SJSA1 (cell line): Measurements from ENCODE around the gene TRAP1. TPM values are rescaled to one million over a fixed set of nuclear protein-coding genes. Genes with fewer than 3 reads are reported as not detected.

ENCODE experiments used
- DNase-seq, 2 experiments: peaks; one replicate each; pipeline ENCODE4 v3.0.0-alpha.2; 2015 to 2020; ENCODE audit warnings: low spot score in 2 of 2, low read depth in 1 of 2
- H3K27ac ChIP-seq: fragments of 250-450 bp; sonication (Bioruptor Pico); 2 replicates; pipeline ENCODE4 v1.5.1; 2020; ENCODE audit warnings: mild to moderate bottlenecking, moderate library complexity
- H3K27me3 ChIP-seq: fragments of 250-450 bp; sonication (Bioruptor Pico); replicated peaks from 2 replicates; pipeline ENCODE4 v1.5.1; 2020; ENCODE audit warnings: mild to moderate bottlenecking, moderate library complexity
- H3K36me3 ChIP-seq: fragments of 250-450 bp; sonication (Bioruptor Pico); 2 replicates; pipeline ENCODE4 v1.5.1; 2020; ENCODE audit warnings: mild to moderate bottlenecking
- H3K4me1 ChIP-seq: fragments of 250-450 bp; sonication (Bioruptor Pico); replicated peaks from 2 replicates; pipeline ENCODE4 v1.6.1; 2021; ENCODE audit warnings: mild to moderate bottlenecking
- H3K4me3 ChIP-seq: fragments of 250-450 bp; sonication (Bioruptor Pico); 2 replicates; pipeline ENCODE4 v1.5.1; 2020; ENCODE audit warnings: mild to moderate bottlenecking
- H3K9me3 ChIP-seq: fragments of 250-450 bp; sonication (Bioruptor Pico); replicated peaks from 2 replicates; pipeline ENCODE4 v1.5.1; 2020; ENCODE audit warnings: mild to moderate bottlenecking
- total RNA-seq: library from RNA; depleted of rRNA; stranded (reverse); fragments of >200 nt; shearing (Covaris generic); gene quantifications from 2 replicates; pipeline ENCODE4 v1.2.3, GENCODE V29; 2014

The TRAP1 gene
- total RNA-seq, 1 experiment from 2014 or later = 50.7 TPM

DNA sequence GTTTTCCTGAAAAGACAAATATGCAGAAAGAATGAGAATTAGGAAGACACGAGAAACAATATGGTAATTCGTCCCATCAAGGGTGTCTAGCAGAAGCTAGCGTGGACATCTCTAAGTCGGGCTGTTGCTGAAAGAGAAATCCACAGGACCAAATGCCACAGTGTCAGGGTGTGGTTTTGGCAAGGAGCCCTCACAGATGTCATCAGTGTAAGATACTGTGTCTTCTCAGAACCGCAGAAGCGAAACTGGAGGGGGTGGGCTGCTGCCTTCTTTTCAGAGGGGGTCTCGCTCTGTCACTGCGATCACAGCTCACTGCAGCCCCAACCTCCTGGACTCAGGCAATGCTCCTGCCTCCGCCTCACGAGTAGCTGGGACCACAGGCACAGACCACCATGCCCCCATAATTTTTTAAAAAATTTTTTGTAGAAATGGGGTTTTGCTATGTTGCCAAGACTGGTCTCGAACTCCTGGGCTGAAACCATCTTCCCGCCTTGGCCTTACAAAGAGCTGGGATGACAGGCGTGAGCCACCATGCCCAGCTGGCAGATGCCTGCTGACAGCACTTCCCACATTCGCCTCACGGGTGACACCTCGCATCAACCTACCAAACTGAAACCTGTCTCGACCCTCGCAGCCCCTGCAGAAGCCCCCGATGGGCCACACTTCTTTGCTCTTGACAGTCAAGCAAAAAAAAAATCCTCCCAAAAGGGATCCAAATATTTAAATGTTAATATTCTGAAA is 26.2 kb downstream of the TRAP1 start:
- no peak for DNase-seq
- no peak overlapping the region for H3K4me3 ChIP-seq
- H3K27ac ChIP-seq = no peak overlapping the region
- peaks cover 5% of the 10 kb centered on the region for H3K4me1 ChIP-seq
- no peaks in the 10 kb centered on the region for H3K27me3 ChIP-seq
- peaks cover 25% of the 10 kb centered on the region for H3K36me3 ChIP-seq
- H3K9me3 ChIP-seq = no peaks in the 10 kb centered on the region

DNA sequence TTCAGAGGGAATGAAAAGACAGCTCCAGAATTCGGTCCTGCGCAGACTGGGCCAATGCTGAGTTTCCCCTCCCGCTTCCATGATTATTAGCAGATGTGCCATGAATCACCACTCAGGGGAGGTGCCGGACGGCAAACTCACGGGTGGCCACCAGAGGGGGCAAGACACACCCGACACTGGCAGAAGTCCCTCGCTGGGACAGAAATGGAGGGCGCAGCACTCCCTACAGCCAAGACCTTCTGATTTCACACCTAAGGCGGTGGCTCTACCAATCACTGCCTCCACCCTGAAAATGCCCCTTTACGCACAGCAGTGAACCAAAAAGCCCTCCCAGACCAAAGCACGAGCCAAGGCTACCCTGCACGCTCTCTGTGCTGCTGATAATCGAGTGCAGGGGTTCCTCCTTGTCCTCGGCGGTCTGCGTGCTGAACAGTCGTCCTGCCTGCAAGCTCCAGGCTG is 26.8 kb downstream of the TRAP1 start:
- Histone ChIP-seq H3K4me1 (peaks cover 5% of the 10 kb centered on the region), H3K9me3 (no peaks in the 10 kb centered on the region), H3K36me3 (peaks cover 31% of the 10 kb centered on the region), H3K27ac (no peak overlapping the region), H3K4me3 (no peak overlapping the region), H3K27me3 (no peaks in the 10 kb centered on the region)
- DNase-seq = peak; percentile 94

GRCh38 chr16:3689731-3690130 is 27.6 kb downstream of the TRAP1 start:
- H3K36me3 ChIP-seq = peaks cover 37% of the 10 kb centered on the region
- H3K4me1 ChIP-seq = peaks cover 5% of the 10 kb centered on the region
- H3K4me3 ChIP-seq = no peak overlapping the region
- H3K27ac ChIP-seq = no peak overlapping the region
- H3K27me3 ChIP-seq = no peaks in the 10 kb centered on the region
- no peaks in the 10 kb centered on the region for H3K9me3 ChIP-seq
- DNase-seq = no peak

DNA sequence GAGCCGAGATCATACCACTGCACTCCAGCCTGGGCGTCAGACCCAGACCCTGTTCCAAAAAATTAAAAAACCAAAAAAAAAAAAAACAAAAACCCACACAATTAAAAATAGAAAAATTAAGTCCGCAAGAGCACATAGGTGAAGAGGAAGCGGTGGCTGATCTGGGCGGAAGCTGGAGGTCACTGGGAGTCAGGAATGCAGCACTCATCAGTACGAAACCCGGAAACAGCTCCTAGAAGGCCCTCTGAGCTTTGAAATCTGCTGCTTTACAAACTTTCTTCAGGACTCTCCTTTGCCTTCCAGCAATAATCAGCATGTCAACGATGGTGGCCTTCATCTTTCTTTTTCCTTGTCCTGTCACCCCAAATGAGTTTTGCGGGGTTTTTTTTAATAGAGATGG is 29.5 kb downstream of the TRAP1 start:
- H3K27me3 ChIP-seq = no peaks in the 10 kb centered on the region
- peaks cover 38% of the 10 kb centered on the region for H3K36me3 ChIP-seq
- H3K27ac ChIP-seq = no peak overlapping the region
- H3K4me3 ChIP-seq = no peak overlapping the region
- peaks cover 5% of the 10 kb centered on the region for H3K4me1 ChIP-seq
- DNase-seq = no peak
- no peaks in the 10 kb centered on the region for H3K9me3 ChIP-seq

GRCh38 chr16:3687021-3687420 is 30.3 kb downstream of the TRAP1 start:
- Histone ChIP-seq H3K27me3 (no peaks in the 10 kb centered on the region), H3K4me3 (no peak overlapping the region), H3K27ac (no peak overlapping the region), H3K36me3 (peaks cover 46% of the 10 kb centered on the region), H3K9me3 (no peaks in the 10 kb centered on the region), H3K4me1 (peaks cover 5% of the 10 kb centered on the region)
- DNase-seq = no peak

DNA sequence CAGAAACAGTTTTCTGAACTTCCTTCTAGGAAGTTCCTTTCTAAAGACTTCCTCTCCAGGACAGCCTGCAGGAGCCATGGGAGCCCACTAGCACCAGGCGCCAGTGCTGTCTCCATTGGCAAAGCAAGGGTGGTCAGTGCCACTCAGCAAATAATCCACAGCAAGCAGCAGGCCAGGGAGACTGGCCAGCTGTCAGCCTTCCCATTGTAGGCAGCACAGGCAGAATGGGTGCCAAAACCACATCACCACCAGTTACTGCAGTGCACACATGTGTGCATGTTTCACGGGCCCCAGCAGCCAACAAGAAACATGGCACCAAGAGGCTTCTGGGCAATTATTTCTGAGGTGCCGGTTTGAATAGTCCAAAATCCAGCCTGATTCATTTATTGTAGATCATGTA is 36.1 kb downstream of the TRAP1 start:
- no peaks in the 10 kb centered on the region for H3K27me3 ChIP-seq
- peaks cover 50% of the 10 kb centered on the region for H3K36me3 ChIP-seq

GRCh38 chr16:3677994-3678393 is 39.3 kb downstream of the TRAP1 start:
- Histone ChIP-seq H3K4me3 (no peak overlapping the region), H3K27ac (no peak overlapping the region), H3K27me3 (no peaks in the 10 kb centered on the region), H3K4me1 (no peaks in the 10 kb centered on the region), H3K9me3 (no peaks in the 10 kb centered on the region), H3K36me3 (peaks cover 66% of the 10 kb centered on the region)
- DNase-seq = no peak

More for the DNA sequence above, 36.1 kb downstream of the TRAP1 start:
- no peak for DNase-seq
- Histone ChIP-seq H3K27ac (no peak overlapping the region), H3K4me3 (no peak overlapping the region), H3K9me3 (no peaks in the 10 kb centered on the region), H3K4me1 (no peaks in the 10 kb centered on the region)

DNA sequence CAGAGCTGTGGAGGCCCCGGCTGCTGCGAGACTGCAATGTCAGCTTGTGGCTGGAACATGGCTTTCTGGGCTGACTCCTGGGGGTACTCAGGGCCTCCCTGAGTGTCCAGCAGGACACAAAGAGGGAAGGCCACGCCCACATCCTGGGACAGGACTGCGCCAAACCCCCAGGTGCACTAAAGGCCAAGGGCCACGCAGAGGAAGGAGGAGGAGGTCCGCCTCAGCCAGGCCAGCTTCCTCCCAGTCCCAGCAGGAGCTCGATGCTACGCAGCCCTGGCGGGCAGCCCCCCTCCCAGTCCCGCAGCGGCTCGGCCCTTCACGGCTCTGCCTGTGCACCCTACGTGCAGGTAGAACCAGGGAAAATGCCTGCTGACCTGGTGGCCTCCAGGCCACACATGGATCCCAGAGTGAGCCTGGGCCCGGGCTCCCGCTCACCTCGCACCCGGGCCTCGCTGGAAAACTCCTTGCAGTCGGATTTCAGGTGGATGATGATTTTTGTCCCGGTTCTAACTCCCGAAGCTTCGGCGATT is 41.7 kb downstream of the TRAP1 start:
- no peak overlapping the region for H3K4me3 ChIP-seq
- H3K27me3 ChIP-seq = no peaks in the 10 kb centered on the region
- H3K27ac ChIP-seq = no peak overlapping the region
- no peak for DNase-seq
- no peaks in the 10 kb centered on the region for H3K4me1 ChIP-seq
- H3K9me3 ChIP-seq = no peaks in the 10 kb centered on the region
- H3K36me3 ChIP-seq = peaks cover 56% of the 10 kb centered on the region

GRCh38 chr16:3674513-3675295 is 42.6 kb downstream of the TRAP1 start:
- no peak for DNase-seq
- Histone ChIP-seq H3K27me3 (no peaks in the 10 kb centered on the region), H3K9me3 (no peaks in the 10 kb centered on the region), H3K27ac (no peak overlapping the region), H3K4me1 (no peaks in the 10 kb centered on the region), H3K36me3 (peaks cover 56% of the 10 kb centered on the region), H3K4me3 (no peak overlapping the region)

DNA sequence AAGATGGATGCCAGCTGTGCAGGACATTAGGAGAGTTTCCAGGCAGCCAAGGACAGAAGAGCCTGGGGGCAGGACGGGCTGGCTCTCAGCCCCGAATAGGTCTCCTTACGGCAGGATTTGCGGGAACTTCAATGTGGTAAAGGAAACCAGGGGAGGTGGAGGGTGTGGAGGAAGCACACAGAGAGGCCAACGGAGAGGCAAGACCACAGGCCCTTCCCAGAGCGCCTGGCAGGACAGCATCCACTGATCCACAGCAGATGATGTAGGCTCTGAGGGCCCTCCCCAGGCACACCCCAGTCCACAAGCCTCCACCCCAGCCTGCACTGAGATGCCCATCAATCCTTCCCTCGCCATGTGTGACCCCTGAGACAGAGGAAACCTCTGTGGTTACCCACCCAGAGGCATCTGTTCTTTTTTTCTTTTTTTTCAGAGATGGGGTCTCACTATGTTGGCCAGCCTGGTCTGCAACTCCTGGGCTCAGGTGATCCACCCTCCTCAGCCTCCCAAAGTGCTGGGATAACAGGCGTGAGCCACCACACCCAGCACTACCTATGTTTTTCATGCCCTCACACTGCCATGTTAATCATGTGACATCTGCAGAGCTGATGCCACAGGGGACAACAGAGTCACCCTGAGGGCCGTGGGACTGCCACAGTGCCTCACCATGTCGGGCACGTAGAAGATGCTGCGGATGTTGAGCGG is 43.5 kb downstream of the TRAP1 start:
- H3K27ac ChIP-seq = no peak overlapping the region
- no peaks in the 10 kb centered on the region for H3K4me1 ChIP-seq
- H3K27me3 ChIP-seq = no peaks in the 10 kb centered on the region
- H3K4me3 ChIP-seq = no peak overlapping the region
- H3K36me3 ChIP-seq = peaks cover 52% of the 10 kb centered on the region
- no peak for DNase-seq
- no peaks in the 10 kb centered on the region for H3K9me3 ChIP-seq

DNA sequence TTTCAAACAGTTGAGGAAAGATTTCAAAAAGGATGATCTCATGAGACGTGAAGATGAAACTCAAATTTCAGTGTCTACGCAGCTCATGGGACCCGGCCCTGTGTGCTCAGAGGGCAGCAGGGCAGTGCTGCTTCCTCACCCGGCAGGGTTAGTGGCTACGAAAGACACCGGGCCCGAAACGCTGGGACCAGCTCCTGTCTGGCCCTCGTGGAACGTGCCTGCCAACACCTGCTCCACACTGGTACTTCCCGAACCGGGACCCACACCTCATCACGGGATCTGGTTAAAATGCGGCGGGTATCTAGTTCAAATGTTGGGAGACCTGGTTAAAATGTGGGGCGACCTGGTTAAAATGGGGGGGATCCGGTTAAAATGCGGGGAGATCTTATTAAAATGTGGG is 44.1 kb downstream of the TRAP1 start:
- Histone ChIP-seq H3K4me1 (no peaks in the 10 kb centered on the region), H3K27ac (no peak overlapping the region), H3K9me3 (no peaks in the 10 kb centered on the region), H3K36me3 (peaks cover 52% of the 10 kb centered on the region), H3K27me3 (no peaks in the 10 kb centered on the region), H3K4me3 (no peak overlapping the region)
- DNase-seq = no peak

DNA sequence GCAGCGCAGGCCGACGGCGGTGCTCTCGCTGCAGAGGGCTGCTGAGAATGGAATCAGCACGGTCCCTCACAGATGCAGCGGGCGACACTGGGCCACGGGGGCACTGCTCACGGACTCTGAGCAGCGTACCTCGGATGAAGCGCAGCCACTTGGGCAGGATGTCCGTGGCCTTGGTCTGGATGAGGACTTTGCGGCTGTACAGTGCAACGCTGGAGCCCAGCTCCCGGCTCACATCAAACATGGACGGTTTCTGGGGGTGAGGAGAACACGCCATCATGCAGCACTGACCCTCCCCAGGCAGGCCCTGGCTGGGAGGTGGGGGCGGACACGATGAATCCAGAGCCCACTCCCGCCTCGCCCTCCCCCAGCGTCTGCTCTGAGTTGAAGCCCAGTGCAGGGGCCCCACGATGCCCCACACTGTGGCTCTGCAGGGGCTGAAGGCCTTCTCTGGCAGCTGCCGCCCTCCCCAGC is 44.7 kb downstream of the TRAP1 start:
- Histone ChIP-seq H3K4me1 (no peaks in the 10 kb centered on the region), H3K27me3 (no peaks in the 10 kb centered on the region), H3K27ac (no peak overlapping the region), H3K9me3 (no peaks in the 10 kb centered on the region), H3K36me3 (peaks cover 49% of the 10 kb centered on the region), H3K4me3 (no peak overlapping the region)
- no peak for DNase-seq

DNA sequence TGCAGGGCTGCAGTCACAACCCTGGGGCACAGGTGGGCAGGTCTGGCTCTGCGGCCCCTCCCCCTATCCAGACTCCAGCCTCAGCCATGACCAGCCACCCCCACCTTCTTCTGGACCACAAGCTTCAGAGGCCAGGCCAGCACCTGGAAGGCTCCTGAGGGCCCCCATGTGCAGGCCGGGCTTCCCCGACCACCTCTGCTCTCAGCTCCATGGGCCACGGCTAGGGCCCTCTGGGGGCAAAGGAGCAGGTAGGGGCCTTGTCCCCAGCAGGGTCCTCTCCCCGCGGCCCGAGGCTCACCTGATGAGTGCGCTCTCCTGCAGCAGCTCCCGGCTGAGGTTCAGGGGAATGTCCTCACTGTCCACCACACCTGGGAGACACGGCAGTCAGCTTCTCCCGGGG is 45.9 kb downstream of the TRAP1 start:
- Histone ChIP-seq H3K36me3 (peaks cover 49% of the 10 kb centered on the region), H3K9me3 (no peaks in the 10 kb centered on the region), H3K4me1 (no peaks in the 10 kb centered on the region), H3K27me3 (no peaks in the 10 kb centered on the region), H3K27ac (no peak overlapping the region), H3K4me3 (no peak overlapping the region)
- no peak for DNase-seq
